ENCODE results near the gene DNAH10.
A peak's percentile ranks its signal among the peaks of the same experiment; 100 is the strongest.
"Not testable (repeated sequence)": the region's sequence is repeated elsewhere in the genome, so short reads cannot be mapped to it uniquely, and the experiment has no call there.

The DNAH10 gene

DNA sequence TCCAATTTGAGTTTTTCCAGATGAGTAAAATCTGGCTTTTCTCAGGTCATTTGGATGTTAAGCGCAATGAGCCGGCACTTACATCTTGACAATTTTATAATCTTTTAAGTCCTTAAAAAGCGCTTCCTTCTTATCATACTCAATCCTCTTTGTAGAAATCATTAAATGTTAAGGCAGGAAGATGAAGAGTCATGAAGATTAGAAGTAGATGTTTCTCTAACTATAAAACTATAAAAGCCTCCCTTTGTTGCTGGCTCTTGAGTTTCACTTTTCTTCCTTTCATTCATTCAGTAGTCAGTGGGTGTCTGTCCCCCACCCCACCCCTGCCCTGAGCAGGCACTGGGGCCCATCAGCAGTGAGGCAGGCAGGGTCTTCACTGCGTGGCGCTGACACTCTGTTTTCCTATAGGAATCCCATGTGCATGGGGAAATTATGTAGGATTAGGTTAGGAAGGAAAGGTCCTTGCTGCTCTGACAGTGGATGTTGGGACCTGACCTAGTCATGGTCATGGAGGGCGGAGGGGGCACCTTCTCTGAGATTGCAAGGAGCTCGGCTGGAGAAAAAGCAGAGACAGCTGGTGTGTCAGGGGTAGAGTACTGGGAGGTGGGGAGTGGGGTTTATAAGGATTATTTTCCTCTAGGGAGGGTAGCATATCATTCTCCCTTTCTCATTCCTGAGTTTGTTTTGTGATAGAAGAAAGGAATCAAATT, 144.8 kb downstream of the DNAH10 start:
- DNase-seq = no peak

DNA sequence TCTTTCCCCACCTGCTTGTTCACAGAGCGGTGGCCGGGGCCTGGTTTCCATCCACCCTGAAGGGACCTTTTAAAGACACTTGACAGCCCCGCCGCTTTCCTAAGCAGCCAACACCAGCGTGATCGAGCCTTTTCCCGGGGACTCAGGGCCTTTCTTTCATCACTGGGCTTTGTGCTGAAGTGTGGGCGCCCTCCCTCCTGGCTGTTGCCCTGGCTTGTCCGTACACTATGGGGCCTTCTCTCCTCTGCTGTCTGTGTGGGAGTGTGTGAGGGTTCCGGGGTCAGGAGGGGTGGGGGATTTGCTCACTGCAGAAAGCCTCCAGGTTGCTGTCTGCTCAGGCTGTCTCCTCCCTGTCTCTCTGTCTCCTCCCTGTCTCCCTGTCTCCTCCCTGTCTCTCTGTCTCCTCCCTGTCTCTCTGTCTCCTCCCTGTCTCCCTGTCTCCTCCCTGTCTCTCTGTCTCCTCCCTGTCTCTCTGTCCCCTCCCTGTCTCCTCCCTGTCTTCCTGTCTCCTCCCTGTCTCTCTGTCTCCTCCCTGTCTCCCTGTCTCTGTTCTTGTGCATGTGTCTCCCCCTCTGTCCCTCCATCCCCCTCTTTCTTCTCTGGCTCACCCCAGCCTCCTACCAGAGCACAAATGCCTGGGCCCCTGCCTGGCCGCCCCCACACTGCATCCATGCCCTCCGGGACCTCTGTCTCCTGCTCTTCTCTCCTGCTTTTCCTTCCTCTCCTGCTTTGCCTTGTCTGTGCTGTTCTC, 145.8 kb downstream of the DNAH10 start:
- DNase-seq = peak in 11 of 51 donors; percentile 3 to 21 (median 13)

DNA sequence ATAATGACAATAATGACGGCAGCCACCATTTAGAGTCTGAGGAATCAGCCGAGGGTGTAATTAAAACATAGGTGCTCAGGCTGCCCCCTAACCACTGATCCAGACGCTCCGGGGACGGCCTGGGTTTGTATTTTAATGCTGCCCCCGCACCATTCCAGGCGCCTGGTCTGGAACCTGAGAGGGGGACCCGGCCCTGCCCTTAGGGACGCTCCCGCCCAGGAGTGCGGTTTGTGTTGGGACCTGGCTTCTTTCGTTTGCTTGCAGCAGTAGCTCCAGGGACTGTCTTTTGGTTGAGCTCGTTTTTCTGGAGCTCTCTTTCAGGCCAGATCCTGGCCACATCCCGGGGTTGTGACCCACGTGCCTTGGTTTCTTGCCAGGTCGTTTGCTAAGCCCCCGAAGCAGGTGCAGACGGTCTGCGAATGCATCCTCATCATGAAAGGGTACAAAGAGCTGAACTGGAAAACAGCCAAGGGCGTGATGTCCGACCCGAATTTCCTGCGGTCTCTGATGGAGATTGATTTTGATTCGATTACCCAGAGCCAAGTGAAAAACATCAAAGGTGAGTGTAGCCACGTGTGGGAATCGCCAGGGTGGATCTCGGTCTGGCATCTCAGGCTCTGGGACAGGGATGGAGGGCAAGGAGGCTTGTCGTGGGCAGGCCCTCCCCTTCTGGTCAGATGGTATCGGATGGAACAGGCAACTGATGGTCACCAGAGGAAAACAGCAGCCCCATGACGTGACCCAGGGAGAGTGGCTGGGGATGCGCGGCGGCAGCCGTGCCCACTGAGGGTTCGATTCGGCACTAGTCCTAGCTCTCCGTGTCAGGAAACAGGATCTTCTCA, 147.0 kb downstream of the DNAH10 start:
- DNase-seq = peak in 5 of 51 donors; percentile 6 to 42 (median 23)

DNA sequence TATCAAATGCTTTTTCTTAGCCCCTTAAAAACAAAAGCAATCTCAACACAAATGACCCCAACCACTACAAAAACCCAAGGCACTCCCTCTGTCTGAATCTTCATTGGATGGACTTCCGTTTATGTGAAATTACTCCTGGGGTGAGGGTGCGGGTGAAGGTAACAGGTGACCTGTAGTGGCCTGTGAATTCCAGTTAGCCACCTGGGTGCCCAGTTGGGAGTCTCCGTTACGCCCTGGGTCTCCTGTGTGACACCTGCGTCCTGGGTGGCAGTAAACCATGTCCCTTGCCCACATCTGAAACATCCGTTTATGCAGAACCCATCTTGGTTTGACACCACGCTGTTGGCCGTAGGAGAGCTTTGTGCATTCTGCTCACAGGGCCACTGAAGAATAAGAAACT, 148.0 kb downstream of the DNAH10 start:
- DNase-seq = no peak

DNA sequence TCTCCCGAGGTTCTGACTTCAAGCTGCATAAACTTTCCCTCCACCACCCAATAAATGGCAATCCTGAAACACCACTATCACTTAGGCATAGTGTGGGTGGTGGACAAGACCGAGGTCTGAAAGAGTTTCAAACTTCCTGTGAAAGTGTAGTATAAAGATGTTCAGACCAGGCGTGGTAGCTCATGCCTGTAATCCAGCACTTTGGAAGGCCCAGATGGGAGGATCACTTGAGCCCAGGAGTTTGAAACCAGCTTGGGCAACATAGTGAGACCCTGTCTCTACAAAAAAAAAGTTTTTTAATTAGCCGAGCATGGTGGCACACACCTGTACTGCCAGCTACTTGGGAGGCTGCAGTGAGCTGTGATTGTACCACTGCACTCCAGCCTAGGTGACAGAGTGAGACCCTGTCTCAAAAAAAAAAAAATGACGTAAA, 148.7 kb downstream of the DNAH10 start:
- no peak for DNase-seq

DNA sequence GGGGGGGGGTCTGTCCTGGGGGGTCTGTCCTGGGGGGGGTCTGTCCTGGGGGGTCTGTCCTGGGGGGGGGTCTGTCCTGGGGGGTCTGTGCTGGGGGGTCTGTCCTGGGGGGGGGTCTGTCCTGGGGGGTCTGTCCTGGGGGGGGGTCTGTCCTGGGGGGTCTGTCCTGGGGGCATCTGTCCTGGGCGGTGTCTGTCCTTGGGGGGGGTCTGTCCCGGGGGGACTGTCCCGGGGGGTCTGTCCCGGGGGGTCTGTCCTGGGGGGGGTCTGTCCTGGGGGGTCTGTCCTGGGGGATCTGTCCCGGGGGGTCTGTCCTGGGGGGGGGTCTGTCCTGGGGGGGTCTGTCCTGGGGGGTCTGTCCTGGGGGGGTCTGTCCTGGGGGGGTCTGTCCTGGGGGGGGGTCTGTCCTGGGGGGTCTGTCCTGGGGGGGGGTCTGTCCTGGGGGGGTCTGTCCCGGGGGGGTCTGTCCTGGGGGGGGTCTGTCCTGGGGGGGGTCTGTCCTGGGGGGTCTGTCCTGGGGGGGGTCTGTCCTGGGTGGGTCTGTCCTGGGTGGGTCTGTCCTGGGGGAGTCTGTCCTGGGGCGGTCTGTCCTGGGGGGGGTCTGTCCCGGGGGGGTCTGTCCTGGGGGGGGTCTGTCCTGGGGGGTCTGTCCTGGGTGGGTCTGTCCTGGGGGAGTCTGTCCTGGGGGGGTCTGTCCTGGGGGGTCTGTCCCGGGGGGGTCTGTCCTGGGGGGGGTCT, 149.7 kb downstream of the DNAH10 start:
- not testable (repeated sequence) for DNase-seq

DNA sequence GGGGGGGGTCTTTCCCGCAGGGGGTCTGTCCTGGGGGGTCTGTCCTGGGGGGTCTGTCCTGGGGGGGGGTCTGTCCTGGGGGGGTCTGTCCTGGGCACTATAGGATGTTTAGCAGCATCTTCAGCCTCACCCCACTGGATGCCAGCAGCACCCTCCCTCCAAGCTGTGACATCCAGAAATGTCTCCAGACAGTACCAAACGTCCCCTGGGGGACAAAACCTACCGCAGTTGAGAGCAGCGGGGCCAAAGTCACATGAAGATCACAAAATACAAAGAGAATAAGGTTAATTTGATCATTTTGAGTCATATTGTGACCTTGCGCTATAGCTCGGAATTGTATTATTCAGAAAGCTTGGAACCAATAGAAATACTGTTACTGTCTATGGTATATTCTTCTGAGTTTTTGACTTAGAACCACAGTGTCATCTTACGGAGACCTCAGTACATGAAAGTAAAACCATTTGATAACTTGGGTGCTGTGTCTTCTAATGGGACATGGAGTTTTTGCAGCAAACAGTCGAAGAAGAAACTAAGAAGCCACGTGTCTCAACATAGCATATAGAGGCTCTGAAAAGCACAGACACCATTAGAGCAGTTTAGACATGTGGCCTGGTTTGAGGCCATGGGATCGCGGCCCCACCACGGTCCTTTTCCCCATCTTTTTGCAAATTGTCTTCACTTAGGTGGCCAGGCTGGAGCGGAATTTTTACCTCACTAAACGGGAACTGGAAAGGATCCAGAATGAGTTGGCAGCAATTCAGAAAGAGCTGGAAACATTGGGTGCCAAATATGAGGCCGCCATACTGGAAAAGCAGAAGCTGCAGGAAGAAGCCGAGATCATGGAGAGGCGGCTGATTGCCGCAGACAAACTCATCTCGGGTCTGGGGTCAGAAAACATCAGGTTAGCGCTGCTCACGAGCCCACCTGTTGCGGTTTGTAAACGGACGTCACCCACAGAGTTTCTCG, 150.6 kb downstream of the DNAH10 start:
- DNase-seq = no peak

DNA sequence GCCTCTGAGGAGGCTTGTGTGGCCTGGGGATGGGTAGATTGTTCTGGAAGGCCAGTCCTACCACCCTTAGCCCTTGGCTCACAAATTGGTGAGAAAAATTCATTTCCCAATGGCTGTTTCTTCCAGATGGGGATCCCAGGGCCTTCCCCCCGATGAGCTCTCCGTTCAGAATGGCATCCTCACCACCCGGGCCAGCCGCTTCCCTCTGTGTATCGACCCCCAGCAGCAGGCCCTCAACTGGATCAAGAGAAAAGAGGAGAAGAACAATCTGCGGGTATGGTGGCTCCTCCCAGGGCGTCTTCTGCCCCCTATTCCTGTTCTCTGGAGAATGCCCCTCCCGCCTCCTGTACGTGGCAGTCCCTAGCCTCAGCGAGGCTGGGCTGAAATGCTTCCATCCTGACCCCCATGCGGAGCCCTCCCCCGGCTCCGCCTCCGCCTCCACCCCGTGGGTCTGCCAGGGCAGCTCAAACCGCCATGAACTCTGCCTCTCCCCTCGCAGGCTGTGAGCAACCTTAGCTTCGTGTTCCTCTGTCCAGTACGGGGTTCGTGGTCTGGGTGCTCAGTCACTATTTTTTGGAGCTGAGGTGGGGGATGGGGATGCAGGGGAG, 152.7 kb downstream of the DNAH10 start:
- no peak for DNase-seq

DNA sequence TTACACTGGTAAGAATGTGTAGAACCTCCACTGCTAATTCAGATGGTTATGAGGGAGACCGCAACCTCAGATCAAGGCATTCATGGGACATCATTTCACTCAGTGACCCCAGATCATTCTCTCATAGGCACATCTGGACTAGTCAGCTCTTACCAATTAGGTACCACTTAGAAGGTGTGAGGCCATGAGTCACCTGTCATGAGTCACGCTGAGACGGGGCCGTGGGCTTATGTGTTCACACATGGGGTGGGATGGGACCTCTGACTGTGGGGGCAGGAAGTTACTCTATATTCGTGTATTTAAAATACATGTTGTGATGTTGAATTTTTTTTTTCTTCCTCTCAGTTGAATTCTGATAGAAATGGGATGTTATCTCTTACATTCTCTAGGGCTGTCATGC, 154.6 kb downstream of the DNAH10 start:
- peak in 2 of 51 donors; percentile 3 to 26 for DNase-seq

DNA sequence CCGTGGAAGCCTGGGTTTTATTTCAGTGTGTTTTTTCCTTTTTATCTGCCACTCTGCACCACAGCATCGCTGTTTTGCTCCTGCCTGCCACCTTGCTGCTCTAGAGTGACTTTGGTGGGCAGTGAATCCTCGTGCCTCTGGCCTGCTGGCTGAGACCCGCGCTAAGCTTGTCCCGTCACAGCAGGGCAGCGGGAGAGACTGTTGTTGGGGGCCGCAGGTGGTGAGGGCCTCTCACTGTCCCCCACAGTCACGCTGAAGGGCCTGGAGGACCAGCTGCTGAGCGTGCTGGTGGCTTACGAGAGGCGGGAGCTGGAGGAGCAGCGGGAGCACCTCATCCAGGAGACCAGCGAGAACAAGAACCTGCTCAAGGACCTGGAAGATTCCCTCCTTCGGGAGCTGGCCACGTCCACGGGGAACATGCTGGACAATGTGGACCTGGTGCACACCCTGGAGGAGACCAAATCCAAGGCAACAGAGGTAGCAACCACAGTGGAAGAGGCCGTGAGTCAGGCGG, 155.3 kb downstream of the DNAH10 start:
- no peak for DNase-seq

DNA sequence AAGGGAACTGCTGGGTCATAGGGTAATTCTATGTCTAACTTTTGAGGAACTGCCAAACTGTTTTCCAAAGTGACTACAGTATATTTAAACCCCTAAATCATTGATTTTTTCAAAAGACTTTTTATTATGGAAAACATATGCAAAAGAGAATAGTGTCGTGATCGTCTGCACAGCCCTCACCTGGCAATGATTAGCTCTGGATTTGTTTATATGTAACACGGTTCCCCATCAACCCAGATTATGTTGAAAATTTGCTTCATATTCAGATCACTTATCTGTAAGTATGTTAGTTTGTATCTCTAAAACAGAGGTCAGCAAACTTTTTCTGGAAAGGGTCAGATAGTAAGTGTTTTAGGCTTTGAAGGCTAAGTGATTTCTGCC, 157.9 kb downstream of the DNAH10 start:
- no peak for DNase-seq

DNA sequence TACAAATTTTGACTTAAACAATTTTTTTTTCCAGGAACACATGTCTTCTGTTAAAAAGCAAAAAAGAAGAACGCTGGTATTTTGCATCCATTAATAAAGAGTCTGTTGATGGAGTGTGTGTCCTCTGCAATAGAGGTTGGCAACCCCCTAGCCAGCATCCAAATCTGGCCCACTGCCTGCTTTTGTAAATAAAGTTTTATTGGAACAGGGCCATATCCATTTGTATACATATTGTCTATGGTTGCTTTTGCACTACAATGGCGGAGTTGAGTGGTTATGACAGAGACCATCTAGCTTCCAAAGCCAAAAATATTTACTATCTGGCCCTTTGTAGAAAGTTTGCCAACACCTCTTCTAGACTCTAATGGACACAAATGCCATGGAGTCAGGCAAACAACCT, 160.9 kb downstream of the DNAH10 start:
- no peak for DNase-seq

DNA sequence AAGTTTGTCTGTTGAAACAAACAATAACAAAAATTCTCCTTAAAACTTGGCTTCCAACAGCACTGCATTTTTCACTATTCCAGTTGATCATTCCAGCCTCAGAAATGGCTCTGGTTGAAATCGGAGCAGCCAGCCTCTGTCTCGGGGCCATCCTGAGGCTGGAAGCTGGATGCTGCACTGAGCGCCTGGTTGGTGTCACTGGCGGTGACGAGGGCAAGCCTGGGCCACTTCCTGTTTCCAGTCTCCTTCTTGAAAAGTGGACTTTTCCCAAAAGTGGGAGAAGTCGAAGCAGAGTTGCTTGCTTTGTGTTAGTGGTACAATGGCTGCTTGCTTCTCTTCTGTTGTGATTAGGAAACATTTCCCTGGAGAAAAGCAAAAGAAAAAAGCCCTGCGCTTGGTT, 161.8 kb downstream of the DNAH10 start:
- no peak for DNase-seq

DNA sequence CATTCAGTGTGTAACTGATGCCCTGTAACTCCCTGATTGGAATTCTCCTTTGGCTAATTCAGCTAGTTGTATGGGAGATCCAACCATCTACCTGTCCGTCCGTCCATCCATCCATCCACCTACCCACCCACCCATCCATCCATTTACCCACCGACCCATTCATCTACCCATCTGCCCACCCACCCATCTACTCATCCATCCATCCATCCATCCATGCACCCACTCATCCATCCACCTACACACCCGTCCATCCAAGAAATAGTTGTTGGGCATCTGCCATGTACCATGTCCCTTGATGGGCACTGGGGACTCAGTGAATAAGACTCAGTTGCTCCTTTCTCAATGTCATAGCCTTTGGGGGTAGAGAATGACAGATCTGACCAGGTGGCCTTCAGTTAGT, 162.4 kb downstream of the DNAH10 start:
- DNase-seq = no peak

DNA sequence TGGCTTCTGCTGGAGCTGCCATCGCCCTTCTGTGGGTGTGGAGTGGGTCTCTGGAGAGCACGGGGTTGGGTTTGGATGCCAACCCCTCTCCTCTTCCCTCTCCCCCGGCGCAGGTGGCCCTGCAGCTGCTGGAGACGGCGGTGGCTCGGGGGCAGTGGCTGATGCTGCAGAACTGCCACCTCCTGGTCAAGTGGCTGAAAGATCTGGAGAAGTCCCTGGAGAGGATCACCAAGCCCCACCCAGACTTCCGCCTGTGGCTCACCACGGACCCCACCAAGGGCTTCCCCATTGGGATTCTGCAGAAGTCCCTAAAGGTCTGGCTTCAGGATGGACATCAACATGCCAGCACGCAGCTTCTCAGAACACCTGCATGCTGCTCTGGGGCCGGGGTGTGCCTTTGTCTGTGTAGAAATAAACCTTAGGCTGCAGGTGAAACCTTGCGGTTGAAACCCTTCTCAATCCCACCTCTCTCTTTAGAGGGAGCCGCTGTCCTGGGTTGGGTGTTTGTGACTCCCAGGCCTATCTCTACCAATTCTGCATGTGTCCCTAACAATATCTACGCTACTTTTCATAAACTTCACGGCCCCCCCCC, 166.3 kb downstream of the DNAH10 start:
- DNase-seq = no peak

DNA sequence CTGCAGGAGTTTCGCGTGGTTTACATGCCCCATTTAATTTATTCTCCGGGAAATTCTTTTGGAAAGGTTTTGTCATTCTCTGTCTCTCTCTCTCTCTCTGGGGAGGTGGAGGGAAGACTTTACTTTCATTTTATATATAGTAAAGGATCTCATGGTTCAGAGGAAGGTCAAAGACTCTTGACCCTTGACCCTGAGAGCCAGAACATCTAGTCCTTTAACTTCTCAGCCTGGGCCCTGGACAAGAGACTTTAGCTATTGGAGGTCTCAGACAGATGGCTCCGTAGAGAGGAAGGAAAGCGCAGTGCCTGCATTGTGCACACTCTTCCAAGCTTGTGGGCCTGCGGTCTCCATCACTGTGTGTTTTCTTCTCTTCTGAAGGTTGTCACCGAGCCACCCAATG, 166.8 kb downstream of the DNAH10 start:
- no peak for DNase-seq

DNA sequence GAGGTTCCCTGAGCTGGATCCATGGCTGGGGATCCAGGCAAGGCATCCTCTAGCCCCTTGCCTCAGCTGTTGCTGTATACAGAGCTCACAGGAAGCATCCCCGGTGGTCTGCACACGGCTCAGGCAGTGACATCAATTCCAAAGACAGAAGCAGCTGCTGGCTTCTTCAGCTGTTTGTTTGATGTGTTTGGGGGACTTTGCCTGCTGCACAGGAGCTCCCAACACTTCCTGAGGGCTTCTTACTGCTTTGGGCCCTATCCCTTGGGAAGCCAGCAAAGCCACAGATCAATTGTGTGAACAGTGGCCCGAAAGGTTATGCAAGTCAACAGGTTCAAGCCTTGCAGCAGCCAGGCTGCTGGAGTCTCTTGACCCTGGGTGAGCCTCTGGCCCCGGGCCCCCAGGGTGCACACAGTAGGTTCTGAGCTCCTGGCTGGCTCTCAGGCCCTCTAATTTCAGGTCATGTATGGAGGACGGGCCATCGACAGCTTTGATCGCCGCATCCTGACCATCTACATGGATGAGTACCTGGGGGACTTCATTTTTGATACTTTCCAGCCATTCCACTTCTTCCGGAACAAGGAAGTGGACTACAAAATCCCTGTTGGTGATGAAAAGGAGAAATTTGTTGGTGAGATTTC, 168.0 kb downstream of the DNAH10 start:
- no peak for DNase-seq

DNA sequence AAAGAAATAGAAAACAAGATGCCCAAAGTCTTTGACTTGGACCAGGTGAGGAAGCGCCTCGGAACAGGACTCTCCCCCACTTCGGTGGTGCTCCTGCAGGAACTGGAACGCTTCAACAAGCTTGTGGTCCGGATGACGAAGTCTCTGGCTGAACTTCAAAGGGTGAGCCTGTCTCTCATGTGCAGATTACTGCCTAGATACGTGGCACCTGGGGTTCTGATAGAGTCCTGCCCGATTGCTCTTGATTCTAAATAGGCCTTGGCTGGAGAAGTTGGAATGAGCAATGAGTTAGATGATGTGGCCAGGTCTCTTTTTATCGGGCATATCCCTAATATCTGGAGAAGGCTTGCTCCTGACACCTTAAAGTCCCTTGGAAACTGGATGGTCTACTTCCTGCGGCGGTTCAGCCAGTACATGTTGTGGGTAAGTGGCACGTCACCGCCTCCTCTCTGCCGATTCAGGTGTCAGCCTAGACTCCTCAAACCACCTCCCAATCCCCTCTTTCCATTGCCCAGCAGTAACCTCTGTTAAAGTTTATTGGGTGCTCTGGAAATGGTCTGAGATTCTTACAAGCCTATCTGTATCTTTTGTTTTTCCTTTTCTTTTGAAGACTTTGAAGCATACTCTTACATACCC, 169.7 kb downstream of the DNAH10 start:
- no peak for DNase-seq

Data from hypothalamus (tissue), 51 donors.